ENCODE data around the gene C10orf71.

The C10orf71 gene, protein sequence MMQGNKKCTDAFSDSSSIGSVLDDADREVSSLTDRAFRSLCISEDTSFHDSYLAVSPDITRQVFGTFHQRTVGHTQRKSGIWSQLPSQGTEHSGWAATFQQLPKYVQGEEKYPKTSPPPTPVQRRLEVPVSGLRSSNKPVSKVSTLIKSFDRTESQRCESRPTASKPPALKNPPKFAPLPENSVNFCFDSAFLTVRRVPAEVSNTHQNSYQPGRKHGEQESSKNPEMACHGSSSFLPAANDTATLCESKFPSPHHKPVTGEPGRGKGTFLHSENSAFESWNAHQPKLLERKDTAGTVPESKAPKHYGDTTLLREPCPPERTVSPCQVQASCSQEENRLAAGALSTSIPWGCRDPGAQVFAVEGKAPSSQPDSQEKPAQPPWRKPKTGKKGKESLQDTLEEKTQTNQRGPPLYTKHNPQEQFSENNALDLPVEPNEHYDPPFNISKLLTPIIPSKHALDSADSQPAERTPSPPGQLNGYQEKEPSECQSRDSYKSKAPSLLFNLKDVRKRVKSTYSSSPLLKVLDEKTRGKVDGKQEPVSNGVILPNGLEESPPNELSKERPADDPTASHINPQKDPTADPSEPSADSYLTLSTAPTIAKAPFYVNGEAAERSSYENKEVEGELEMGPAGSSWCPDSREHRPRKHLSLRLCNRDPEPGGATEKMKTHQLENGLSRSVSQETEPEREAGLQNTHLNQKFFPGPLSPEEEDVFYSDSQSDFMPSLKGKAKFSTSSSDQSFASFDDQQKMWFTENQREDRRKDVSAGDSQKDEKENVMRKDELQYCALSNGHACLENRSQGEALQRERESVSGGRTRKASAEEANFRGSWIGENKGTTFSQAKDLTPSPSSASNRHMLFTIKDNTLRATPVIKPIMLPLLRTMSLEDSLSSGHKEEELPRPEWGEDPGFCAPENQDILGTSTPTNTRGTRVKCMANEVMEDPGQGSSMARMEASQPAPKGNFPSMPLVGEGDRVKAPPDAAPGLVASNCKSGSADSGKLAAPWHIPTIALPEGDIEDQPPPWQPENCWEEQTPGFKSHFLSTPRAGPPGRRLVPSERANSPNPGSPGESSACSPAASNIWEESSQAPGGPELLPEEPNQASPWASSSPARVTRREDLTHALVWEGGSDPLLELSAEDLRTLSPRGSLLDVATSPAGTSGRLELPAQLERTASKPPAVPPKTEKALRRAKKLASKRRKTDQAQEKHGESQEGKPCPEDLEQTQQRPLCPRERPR (N-terminal part only)

DNA sequence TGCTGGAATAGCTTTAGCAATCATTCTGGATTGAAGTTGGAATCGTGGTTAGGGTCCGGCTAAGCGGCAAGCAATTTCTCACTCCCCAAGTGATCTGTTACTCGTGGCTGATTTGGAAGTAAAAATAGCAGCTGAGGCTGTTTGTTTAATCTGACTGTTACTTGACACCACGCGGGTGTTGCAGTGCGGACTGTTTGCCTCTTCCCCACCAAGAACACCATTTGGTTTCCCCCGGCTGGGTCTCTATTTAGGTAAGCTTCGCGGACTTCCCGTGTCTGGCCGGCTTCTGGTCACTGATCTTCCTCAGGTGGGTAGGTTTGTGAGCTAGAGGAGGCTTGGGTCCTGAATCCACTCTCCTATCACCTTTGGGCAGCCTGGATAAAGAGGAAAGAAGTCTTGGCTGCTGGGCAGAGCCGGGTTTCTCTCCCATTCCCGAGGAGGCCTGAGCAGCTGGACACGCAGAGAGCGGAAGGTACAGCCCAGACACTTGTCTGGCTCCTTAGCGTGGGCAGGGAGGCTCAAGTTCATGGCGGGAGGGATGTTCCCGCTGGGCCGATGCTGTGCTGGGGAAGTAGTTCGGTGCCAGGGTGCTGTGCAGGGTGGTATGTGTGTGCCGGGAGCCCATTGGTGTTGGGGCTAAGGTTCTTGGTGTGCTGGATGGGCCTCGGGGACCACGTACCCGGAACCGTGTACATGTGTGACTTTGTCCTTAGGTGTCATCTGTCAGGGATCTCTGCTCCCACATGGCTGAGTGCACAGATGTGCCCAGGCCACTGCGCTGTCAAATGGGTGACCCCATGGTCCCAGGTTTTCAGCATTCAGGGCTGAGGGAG lies at the start of gene C10orf71:
Gene C10orf71, plus strand, starts transcription at position 188 of the 833 bp plus-strand sequence. CDS start 23,376 bp downstream, outside the sequence.
- no peak for DNase-seq

DNA sequence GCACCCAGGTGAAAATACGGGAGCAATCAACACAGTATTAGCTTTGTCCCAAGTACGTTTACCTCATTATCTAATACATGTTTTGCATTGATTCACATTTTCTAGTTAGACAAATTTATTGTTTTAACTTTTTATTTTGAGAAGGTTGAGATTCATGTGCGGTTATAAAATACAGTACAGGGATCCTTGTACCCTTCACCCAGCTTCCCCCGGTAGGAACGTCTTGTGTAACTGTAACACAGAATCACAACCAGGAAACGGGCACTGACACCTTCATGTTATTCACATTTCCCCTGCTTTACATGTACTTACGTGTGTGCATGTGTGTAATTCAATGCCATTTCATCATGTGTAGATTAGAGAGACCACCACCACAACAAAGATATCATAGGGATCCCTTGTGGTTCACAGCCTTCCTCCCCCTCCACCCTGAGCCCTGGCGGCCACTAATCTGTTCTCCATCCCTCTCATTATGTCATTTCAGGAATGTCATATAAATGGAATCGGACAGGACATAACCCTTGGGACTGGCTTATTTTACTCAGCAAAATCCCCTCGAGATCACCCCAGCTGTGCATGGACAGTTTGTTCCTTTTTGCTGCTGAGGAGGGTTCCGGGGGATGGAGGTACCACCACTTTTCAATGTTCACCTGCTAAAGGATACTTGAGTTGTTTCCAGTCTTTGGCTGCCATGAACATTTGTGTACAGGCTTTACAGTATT lies 46.5 kb upstream of the C10orf71 start:
- DNase-seq = no peak

DNA sequence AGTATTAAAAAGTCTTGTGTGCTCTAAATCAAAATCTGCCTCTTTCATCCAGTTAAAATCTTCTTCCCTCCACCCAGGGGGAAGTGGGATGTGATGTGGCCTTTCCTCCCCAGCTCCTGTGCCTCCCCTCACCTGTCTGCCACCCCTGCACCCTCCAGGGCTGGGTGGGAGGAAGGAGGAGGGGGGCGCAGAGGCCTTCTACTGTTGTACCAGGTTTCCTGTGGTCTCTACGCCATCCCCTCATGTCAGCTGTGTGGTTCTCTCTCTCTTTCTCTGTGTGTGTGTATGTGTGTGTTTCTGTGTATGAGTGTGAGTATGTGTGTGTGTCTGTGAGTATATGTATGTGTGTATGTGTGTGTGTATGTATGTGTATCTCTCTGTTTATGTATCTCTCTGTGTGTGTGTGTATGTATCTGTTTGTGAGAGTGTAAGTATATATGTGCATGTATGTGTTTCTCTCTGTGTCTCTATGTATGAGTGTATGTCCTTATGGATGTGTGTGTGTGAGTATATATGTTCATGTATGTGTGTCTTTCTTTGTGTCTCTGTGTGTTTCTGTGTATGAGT lies 45.5 kb upstream of the C10orf71 start:
- no peak for DNase-seq

DNA sequence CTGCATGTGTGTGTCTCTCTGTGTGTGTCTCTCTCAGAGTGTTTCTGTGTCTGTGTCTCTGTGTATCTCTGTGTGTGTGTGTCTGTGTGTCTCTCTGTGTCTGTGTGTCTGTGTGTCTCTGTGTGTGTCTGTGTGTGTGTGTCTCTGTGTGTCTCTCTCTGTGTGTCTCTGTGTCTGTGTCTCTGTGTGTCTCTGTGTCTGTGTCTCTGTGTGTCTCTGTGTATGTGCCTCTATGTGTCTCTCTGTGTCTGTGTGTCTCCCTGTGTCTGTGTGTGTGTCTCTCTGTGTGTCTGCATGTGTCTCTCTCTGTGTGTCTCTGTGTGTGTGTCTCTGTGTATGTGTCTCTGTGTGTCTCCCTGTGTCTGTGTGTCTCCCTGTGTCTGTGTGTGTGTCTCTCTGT lies 44.8 kb upstream of the C10orf71 start:
- no peak for DNase-seq

DNA sequence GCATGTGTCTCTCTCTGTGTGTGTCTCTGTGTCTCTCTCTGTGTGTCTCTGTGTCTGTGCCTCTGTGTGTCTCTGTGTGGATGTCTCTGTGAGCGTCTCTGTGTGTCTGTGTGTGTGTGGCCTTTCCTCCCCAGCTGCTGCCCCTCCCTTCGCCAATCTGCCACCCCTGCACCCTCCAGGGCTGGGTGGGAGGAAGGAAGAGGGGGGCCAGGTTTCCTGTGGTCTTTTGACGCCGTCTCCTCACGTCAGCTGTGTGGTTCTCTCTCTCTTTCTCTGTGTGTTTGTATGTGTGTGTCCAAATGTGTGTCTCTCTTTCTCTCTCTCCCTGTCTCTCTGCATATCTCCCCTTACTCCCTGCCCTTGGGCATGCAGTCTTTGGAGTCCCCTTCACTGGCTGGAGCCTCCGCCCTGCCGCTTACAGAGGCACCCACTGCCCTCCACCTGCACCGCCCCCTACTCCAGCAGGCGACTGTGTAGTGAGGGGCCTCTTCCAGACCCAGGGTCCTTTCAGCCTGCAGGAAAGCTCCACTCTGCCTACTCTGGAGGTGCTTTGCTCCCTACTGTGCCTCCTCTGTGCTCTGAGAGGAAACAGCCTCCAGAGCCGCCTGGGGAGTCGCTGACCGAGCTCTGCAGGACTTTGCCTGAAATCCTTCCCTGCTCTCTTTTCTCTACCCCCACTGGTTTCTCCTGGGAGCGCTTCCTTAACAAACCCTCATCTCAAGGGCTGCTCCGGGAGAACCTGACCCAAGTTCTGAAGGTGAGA lies 44.2 kb upstream of the C10orf71 start:
- DNase-seq = no peak

DNA sequence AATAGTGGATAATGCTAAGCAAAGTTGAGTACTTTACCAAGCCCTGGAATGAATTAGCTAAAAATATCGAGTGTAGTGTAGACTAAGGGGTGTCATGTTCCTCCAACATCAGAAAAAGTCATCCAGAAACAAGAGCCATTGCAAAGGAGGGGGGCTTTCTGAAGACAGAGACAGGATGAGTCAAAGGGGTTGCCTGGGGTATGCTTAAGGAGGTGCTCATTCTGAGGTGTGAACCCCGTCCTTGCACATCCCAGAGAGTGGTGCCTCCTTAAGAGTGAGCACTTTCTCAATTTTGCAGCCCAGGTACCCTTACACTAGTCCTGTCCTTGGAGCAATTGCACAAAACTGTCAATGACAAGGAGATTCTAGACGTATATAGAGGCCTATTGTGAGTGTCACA lies 43.1 kb upstream of the C10orf71 start:
- no peak for DNase-seq

DNA sequence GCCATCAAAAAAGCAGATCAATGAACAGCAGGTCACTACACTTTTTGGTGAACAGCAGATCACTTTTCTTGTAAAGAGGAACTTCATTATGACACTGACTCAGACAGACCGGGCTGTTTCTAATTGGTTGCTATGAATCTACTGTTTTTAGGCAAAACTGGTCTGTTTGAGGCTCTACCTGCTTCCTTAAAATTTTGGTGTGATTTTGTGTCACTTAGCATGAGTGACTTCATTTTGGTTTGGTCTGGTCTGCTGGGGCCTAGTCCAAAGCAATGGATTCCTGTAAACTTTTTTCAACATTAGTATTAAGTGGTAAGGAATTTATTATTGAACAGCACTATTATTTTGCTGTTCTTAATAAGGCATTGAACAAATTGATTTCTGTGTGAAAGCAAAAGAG lies 41.8 kb upstream of the C10orf71 start:
- no peak for DNase-seq

DNA sequence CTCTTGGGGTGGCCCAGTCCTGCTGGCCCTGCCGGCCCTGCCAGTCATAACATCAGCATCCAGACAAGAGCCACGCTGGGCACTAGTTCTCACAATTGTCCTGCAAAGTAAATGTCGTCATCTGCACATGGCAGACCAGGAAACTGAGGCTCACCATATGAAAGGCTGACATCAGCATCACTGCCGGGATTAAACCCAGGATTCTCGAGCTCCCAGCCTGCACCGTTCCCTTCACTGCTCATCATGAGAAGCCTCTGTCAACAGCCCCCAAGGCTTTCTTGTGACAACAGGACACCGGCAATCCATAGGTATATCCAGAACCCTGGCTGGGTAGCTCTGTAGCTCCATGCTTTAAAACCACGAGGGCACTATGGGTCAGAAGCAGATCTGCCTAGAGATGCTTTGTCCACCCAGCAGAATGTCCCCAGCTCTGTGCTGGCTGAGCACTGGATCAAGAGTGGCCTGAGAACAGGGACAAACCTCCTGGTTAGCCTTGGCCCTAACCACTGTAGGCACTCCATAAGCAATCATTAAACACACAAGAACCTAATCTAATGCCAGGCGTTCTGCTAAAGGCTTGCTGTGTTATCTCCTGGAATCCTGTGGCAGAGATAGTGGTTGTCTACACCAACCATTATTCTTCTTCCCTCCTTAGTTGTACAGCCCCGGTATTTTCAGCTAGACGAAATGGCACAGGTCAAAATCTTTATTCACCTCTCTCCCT lies 41.2 kb upstream of the C10orf71 start:
- no peak for DNase-seq

DNA sequence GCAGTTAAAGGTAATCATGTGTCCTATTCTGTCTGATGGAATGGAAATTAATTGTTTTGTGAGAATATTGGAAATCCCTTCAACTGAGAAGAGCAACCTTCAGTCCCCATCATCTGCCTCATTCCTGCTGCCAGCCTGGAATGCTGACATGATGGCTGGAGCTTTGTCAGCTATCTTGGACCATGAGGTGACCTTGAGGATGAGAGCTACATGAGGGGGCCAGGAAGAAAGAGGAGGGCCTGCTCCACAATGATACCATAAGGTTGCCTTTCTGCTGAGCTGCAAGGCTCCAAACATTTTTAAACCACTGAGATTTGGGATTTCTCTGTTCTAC lies 40.7 kb upstream of the C10orf71 start:
- no peak for DNase-seq

DNA sequence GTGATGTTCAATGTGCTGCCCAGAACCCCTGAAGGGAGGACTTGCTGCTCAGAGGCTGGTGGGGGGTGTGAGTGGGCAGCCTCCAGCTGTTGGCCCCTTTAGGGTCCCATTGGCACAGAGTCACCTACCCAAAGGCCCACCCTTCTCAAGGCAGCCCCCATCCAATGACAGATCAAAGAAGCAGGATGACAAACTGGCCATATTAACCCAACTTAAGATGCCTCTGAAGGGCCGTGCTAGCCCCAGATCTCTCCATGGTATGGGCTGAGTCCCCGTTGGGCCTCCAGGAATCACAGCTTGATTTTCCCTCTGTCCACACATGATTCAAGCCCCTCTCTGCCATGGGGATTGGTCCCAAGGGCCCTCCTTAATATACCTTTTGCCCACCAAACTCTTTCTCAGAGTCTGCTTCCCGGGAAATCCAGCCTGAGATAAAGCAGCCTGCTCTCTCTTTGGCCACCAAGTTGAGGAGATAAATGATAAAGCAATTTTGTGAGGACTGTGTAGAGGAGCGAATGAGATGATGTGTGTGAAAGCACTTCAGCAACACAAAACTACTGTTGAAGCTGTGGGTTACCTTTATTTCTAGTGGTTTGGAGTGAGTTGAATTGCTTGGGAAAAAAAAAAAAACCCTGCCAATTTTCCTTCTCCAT lies 38.2 kb upstream of the C10orf71 start:
- DNase-seq = no peak

DNA sequence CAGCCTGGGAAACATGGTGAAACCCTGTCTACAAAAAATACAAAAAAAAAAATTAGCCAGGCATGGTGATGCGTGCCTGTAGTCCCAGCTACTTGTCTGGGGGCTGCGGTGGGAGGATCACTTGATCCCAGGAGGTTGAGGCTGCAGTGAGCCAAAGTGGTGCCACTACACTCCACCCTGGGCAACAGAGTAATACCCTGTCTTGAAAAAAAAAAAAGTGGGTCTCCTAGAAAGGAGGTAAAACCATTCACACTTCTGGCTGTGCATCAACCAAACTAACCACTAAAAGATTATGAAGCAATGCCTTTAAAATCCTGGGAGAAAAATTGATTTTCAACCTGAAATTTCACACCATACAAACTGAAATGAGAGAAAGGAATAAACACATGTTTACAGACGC lies 35.4 kb upstream of the C10orf71 start:
- no peak for DNase-seq

DNA sequence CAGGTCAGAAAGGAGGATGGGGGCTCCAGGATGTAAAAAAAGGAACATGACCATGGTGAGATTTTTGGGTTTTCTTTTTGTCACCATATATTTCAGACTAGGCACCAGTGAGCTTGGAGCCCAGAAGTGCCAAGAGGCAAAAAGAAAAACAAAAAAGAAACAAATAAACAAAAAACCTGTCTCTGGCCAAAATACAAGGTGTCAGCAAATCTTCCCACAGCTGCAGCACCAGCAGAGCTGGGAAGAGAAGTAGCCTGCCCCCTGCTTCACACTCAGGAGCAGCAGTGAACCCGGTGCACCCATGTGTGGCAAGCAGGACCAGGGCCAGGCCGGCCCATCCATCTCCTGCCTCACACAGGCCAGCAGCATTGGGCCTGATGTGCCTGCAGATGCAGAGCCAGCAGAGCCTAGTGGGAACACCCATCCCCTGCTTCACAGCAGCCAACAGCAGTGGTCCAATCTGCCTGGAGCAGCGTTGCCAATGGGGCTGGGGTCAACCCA lies 34.7 kb upstream of the C10orf71 start:
- DNase-seq = no peak

DNA sequence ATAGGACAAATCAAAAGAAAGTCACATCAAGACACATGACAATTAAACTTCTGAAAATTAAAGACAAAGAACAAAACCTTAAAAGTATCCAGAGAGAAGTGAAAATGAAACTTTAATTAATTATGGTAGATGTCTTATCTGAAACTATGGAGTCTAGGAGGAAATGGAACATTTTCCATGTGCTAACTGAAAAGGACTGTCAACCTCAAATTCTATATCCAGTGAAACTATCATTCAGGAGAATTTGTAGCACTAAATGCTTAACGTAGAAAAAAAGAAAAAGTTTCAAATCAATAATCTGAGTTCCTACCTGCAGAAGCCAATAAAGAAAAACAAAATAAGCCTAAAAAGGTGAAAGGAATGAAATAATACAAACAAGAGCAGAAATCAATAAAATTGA lies 33.1 kb upstream of the C10orf71 start:
- DNase-seq = no peak

DNA sequence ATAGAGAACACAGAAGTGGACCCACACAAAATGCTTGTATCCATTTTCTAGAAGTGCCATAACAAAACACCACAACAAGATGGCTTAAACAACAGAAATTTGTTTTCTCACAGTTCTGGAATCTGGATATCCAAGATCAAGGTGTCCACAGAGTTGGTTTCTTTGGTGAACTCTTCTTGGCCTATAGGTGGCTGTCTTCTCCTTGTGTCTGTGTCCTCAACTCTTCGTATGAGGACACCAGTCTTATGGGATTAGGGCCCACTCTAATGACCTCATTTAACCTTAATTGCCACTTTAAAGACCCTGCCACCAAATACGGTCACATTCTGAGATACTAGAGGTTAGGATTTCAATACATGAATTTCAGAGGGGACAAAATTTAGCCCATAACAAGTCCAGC lies 30.8 kb upstream of the C10orf71 start:
- no peak for DNase-seq

DNA sequence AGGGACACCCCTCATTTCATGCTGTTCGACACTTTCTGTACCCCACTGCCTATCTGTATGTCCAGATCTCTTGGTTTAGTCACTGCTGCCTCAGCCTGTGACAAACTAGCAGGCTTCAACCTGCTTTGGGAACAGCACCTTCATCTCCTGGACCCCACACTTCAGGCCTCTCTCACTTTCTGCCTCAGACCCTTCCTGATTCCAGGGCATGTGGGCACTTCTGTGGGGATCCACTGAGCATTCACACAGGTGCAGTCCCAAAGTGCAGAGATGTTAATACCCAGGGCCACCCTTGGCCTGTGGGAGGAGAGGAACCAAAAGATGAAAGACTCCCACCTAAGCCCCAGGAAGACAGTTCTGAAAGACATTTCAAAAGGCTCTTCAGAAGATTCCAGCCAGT lies 29.4 kb upstream of the C10orf71 start:
- DNase-seq = no peak

DNA sequence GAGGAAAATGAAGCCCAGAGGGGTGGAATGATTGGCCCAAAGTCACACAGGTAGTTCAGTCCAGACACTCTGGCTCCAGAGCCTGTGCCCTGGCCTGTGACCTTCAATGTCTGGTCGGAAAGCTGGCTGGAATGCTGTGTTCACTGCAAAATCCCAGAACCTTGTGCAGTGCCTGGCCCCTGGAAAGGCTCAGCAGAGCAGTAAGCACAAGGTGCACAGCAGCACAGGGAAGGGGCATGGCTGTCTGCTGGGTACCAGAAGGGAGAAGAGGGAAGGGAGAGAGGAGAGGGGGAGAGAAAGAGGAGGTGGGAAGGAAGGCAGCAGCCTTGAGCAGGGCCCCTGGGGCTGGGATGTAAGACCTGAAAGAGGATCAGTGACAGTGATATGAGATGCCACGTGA lies 28.4 kb upstream of the C10orf71 start:
- no peak for DNase-seq

DNA sequence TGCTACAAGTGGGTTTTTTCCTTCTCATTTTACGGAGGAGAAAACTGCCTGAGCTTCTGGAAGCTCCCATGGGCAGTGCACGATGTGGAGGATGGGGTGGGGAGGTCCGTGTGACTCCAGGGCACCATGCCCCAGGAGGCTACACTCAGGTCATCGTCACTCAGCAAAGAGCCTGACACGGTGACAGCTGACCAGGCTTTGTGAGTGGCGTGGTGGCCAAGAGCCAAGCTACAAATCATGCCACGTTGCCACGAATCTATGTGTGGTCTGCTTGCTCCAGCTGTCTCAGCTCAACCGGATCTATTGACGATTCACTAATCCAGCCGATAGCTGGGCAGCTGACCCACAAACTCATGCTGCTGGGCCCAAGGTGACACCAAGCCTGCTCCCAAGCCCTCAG lies 27.6 kb upstream of the C10orf71 start:
- no peak for DNase-seq

DNA sequence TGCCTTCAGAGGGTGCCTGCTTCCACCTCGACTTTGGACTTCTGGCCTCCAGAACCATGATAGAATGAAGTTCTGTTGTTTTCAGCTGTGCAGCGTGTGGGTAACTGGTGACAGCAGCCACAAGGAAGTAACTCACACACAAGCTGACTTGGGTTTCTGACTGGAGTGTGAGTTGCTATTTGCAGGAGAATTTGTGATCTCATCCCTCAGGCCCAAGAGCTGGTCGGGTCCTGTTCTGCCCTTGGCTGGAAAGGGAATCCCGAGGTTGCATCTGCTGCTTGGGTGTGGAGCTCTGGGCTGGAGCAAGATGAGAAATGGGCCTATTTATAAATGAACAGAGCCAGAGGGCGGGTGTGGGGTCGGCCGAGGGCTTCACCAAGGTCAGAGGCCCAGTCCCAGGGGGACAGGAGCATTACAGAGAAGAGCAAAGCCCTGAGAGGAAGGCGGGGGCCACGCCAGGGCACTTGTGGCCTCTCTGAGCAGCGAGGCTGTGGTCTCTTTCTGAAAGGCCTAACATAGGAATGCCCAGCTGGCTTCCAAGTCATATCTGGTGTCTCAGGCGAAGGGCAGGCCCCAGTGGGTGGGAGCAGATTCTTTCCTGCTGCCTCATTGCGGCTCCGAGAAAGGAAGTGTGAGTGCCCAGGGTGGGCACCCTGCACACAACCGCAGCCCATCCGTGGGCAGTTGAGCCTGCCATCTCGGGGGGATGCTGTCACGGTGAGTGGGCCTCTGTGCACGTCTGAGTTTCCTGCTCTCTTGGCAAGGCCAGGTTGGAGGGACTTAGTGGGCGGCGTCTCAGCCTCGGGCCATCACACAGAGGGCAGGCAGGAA lies 26.5 kb upstream of the C10orf71 start:
- no peak for DNase-seq

All from activated T-cell treated with anti-CD3 and anti-CD28 coated beads for 4 hours (primary cell).